ENCODE data around the gene PAQR5.

- TF ChIP-seq, protein P1, sequence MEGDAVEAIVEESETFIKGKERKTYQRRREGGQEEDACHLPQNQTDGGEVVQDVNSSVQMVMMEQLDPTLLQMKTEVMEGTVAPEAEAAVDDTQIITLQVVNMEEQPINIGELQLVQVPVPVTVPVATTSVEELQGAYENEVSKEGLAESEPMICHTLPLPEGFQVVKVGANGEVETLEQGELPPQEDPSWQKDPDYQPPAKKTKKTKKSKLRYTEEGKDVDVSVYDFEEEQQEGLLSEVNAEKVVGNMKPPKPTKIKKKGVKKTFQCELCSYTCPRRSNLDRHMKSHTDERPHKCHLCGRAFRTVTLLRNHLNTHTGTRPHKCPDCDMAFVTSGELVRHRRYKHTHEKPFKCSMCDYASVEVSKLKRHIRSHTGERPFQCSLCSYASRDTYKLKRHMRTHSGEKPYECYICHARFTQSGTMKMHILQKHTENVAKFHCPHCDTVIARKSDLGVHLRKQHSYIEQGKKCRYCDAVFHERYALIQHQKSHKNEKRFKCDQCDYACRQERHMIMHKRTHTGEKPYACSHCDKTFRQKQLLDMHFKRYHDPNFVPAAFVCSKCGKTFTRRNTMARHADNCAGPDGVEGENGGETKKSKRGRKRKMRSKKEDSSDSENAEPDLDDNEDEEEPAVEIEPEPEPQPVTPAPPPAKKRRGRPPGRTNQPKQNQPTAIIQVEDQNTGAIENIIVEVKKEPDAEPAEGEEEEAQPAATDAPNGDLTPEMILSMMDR (IDR thresholded peaks at IDR 0.05), result no peak
- TF ChIP-seq POLR2A (IDR thresholded peaks at IDR 0.05), result no peak
Observed at GRCh38 chr15:69390575-69390974, 91.9 kb downstream of the PAQR5 start.

Data from right lobe of liver (tissue), 4 donors.